ENCODE measurements around the gene PHYKPL.

DNA sequence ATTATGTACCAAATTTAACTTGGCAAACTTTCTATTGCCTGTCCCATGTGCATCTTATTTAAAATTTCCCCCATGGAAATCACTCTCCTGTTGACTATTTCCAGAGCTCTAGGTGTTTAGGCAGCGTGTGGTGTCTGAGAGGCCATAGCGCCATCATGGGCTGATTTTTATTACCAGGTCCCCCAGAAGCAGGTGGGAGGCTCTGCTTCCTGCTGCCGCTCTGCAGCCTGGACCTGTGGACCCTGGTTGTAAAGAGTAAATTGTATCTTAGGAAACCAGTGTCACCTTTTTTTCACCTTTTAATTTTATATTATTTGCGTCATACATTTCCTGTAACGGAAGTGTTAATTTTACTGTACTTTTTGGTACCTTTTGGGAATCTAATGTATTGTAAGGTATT is 21.9 kb downstream of the PHYKPL start:
- TF ChIP-seq MAFK (IDR thresholded peaks at IDR 0.05; ENCODE audit: low read depth, low read length) (no peak), SRF (IDR thresholded peaks at IDR 0.05; ENCODE audit: low read depth, low read length) (no peak), GABPA (IDR thresholded peaks at IDR 0.05; ENCODE audit: borderline replicate concordance, insufficient read depth, low read length) (no peak), YY1 (IDR thresholded peaks at IDR 0.05; ENCODE audit: low read depth, low read length) (no peak), CTCF (IDR thresholded peaks at IDR 0.05; ENCODE audit: control extremely low read depth in 1 of 3, insufficient read depth in 1 of 3, low read depth in 1 of 3, low read length in 3 of 3) (no peak), CHD2 (IDR thresholded peaks at IDR 0.05; ENCODE audit: low read length) (no peak), JUN (IDR thresholded peaks at IDR 0.05; ENCODE audit: low read depth, low read length) (no peak), SP1 (IDR thresholded peaks at IDR 0.05; ENCODE audit: low read depth, low read length) (no peak), BACH1 (IDR thresholded peaks at IDR 0.05; ENCODE audit: low read length) (no peak)
